Nephron (organoid): ENCODE measurements around the gene UBE3D.

Experiments
- H3K27ac Mint-ChIP-seq, 3 experiments: 2 replicates each; pipeline ENCODE4 v1.8.0; 2020; ENCODE audit warnings: mixed read lengths in 3 of 3, mild to moderate bottlenecking in 2 of 3, moderate library complexity in 1 of 3
- H3K27me3 Mint-ChIP-seq: 2 replicates; pipeline ENCODE4 v1.8.0; 2021; ENCODE audit warnings: low read depth, mild to moderate bottlenecking, moderate library complexity, mixed read lengths
- H3K36me3 Mint-ChIP-seq: 2 replicates; pipeline ENCODE4 v1.8.0; 2020; ENCODE audit warnings: low read depth, mixed read lengths
- H3K4me1 Mint-ChIP-seq: 2 replicates; pipeline ENCODE4 v1.8.0; 2020; ENCODE audit warnings: mixed read lengths
- H3K4me3 Mint-ChIP-seq, 3 experiments: 2 replicates each; pipeline ENCODE4 v1.8.0; 2020; ENCODE audit warnings: mild to moderate bottlenecking in 3 of 3, mixed read lengths in 3 of 3, moderate library complexity in 2 of 3
- H3K9me3 Mint-ChIP-seq: 2 replicates; pipeline ENCODE4 v1.8.0; 2020; ENCODE audit warnings: mixed read lengths
- TF ChIP-seq, protein P1 (sequence below), 3 experiments: fragments of 200-600 bp; sonication (generic); IDR thresholded peaks; one replicate each; pipeline ENCODE4 v1.5.0; 2021; ENCODE audit warnings: antibody characterized with exemption in 3 of 3; ENCODE audit not compliant: unreplicated experiment in 3 of 3

The UBE3D gene

DNA sequence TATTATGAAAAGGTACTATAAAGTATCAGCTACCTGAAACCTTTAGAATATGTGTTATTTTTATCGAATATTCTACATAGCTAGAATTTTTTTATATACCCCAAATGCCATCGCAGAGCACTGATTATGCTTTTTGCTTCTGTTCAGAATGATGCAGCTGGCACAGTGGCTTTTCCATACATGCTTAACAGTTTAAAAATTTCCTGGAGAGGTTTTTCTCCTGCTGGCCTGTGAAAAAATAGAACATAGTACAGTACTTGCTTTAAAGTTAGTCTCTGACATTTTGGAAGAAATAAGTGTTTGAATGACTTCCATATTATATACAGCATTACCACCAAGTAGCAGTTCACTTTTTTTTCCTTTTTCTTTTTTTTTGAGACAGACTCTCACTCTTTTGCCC lies 7.1 kb upstream of the UBE3D start:
- H3K27me3 Mint-ChIP-seq = no peaks in the 10 kb centered on the region
- peaks cover 10% of the 10 kb centered on the region for H3K9me3 Mint-ChIP-seq
- H3K36me3 Mint-ChIP-seq = peaks cover 11% of the 10 kb centered on the region
- H3K27ac Mint-ChIP-seq = no peak overlapping the region
- TF ChIP-seq, protein P1, sequence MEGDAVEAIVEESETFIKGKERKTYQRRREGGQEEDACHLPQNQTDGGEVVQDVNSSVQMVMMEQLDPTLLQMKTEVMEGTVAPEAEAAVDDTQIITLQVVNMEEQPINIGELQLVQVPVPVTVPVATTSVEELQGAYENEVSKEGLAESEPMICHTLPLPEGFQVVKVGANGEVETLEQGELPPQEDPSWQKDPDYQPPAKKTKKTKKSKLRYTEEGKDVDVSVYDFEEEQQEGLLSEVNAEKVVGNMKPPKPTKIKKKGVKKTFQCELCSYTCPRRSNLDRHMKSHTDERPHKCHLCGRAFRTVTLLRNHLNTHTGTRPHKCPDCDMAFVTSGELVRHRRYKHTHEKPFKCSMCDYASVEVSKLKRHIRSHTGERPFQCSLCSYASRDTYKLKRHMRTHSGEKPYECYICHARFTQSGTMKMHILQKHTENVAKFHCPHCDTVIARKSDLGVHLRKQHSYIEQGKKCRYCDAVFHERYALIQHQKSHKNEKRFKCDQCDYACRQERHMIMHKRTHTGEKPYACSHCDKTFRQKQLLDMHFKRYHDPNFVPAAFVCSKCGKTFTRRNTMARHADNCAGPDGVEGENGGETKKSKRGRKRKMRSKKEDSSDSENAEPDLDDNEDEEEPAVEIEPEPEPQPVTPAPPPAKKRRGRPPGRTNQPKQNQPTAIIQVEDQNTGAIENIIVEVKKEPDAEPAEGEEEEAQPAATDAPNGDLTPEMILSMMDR (IDR thresholded peaks at IDR 0.05; ENCODE audit: unreplicated experiment in 3 of 3) = no peak
- no peak overlapping the region for H3K4me3 Mint-ChIP-seq
- peaks cover 12% of the 10 kb centered on the region for H3K4me1 Mint-ChIP-seq

DNA sequence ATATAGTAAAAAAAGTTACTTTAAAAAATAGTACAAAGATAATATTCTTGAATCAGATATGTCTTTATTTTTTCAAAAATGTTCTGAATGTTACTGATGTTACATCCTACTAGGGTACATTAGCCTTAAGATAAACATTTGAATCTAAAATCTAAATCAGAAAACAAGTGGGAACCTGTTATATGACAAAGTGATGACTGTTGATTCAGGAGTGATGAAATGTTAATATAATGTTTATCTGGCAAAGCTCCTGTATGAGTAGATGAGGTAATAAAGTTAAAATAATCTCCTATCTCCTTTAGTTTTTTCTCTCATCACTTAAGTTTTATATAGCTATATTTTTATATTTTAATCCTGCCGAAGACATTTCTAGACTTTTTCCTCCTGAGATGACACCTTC lies 6.1 kb upstream of the UBE3D start:
- Mint-ChIP-seq H3K9me3 (peaks cover 10% of the 10 kb centered on the region), H3K27me3 (no peaks in the 10 kb centered on the region), H3K4me3 (no peak overlapping the region), H3K36me3 (peaks cover 11% of the 10 kb centered on the region), H3K4me1 (peaks cover 12% of the 10 kb centered on the region), H3K27ac (no peak overlapping the region)
- TF ChIP-seq, protein P1 (IDR thresholded peaks at IDR 0.05; ENCODE audit: unreplicated experiment in 3 of 3) = no peak

DNA sequence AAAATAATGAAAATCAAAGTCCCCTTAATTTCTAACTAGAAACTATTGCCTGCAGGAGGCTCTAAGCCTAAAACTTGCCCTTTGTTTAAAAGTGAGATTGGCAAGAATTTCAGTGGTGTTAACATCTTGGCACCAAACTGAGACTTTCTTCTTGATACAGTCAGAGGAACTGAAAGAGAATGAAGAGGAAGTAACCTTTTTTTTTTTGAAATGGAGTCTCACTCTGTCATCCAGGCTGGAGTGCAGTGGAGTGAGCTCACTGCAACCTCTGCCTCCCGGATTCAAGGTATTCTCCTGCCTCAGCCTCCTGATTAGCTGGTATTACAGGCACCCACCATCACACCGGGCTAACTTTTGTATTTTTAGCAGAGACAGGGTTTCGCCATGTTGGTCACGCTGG lies 5.4 kb upstream of the UBE3D start:
- Mint-ChIP-seq H3K27me3 (no peaks in the 10 kb centered on the region), H3K4me3 (no peak overlapping the region), H3K27ac (no peak overlapping the region), H3K4me1 (peaks cover 12% of the 10 kb centered on the region), H3K36me3 (peaks cover 11% of the 10 kb centered on the region), H3K9me3 (peaks cover 10% of the 10 kb centered on the region)
- TF ChIP-seq, protein P1 (IDR thresholded peaks at IDR 0.05; ENCODE audit: unreplicated experiment in 3 of 3) = no peak

DNA sequence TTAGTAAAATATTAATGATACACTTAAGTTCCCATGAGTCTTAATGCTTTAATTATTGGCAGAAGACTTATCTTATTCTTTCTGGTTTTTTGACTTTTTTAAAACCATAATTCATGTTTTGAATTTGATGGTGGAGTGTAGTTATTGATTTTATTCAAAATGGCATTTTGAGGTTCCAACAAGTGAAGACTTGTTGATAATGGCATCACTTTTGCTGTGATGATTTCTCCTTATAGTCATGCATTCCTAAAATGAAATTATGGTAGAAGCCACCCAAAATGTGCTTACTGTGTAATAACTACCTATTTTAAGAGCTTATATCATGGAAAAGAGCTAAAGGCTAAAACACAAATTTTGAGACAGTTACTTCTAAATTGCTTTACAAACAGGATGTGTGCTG lies 4.0 kb upstream of the UBE3D start:
- Mint-ChIP-seq H3K4me1 (peaks cover 15% of the 10 kb centered on the region), H3K9me3 (no peaks in the 10 kb centered on the region), H3K27ac (no peak overlapping the region), H3K4me3 (no peak overlapping the region), H3K27me3 (no peaks in the 10 kb centered on the region), H3K36me3 (no peaks in the 10 kb centered on the region)
- TF ChIP-seq, protein P1 (IDR thresholded peaks at IDR 0.05; ENCODE audit: unreplicated experiment in 3 of 3) = no peak

DNA sequence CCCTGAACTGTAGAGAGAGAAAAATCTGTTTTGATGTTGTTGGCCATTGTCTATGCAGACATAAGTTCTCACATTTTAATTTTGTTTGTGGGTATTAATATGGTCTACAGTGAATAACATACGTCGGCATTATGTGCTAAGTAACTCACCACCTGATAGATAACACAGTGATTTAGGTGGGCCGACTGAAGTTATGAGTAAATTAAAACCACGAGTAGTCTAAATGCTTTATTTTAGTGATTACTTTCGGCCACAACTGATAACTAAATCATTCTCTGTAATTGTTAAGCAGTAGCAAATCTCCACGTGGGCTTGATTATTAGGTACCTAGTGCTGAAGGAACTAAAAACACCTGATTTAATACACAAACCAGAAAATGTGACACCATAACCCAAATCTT lies 3.0 kb upstream of the UBE3D start:
- H3K9me3 Mint-ChIP-seq = no peaks in the 10 kb centered on the region
- TF ChIP-seq, protein P1 (IDR thresholded peaks at IDR 0.05; ENCODE audit: unreplicated experiment in 3 of 3) = no peak
- no peaks in the 10 kb centered on the region for H3K27me3 Mint-ChIP-seq
- H3K36me3 Mint-ChIP-seq = no peaks in the 10 kb centered on the region
- peak overlapping the region; percentile 88 to 98 (median 94) for H3K27ac Mint-ChIP-seq
- H3K4me3 Mint-ChIP-seq = peak overlapping the region; percentile 89 to 94 (median 92)
- peaks cover 22% of the 10 kb centered on the region for H3K4me1 Mint-ChIP-seq
